GM12878 (cell line): Measurements from ENCODE around the gene TAS2R38.

Source experiments
- CHD4 ChIP-seq: fragments of 200-600 bp; sonication (generic); IDR thresholded peaks from 2 replicates; pipeline ENCODE4 v1.6.1; 2016; ENCODE audit warnings: mild to moderate bottlenecking
- CTCF ChIP-seq, 3 experiments: IDR thresholded peaks in 2 of 3; conservative IDR thresholded peaks in 1 of 3; 2 replicates each; pipeline ENCODE4 v1.5.1; 2011; ENCODE audit warnings: low read depth in 3 of 3, low read length in 3 of 3, mild to moderate bottlenecking in 3 of 3, control low read depth in 2 of 3, moderate library complexity in 2 of 3, inconsistent platforms in 1 of 3, mixed read lengths in 1 of 3; ENCODE audit not compliant: control insufficient read depth in 2 of 3, insufficient read depth in 1 of 3; ENCODE audit errors: extremely low read depth in 1 of 3
- EED ChIP-seq: sonication (generic); IDR thresholded peaks from 2 replicates; pipeline ENCODE4 v1.6.1; 2016; ENCODE audit warnings: antibody characterized with exemption, low read depth
- RAD51 ChIP-seq: fragments of 450-650 bp; IDR thresholded peaks from 2 replicates; pipeline ENCODE4 v1.6.1; 2016; ENCODE audit warnings: moderate library complexity, mild to moderate bottlenecking, inconsistent platforms
- SMARCA5 ChIP-seq: fragments of 450-650 bp; IDR thresholded peaks from 2 replicates; pipeline ENCODE4 v1.6.1; 2017; ENCODE audit warnings: mild to moderate bottlenecking
- SRF ChIP-seq, 2 experiments: IDR thresholded peaks; 2 replicates each; pipeline ENCODE4 v1.6.1; 2011; ENCODE audit warnings: low read depth in 2 of 2, low read length in 2 of 2, mild to moderate bottlenecking in 1 of 2, moderate library complexity in 1 of 2

GRCh38 chr7:141945356-141945755 is 28.2 kb downstream of the TAS2R38 start:
- TF ChIP-seq RAD51 = no peak
- TF ChIP-seq EED = no peak
- no peak for TF ChIP-seq CHD4
- no peak for TF ChIP-seq SRF (IDR thresholded peaks at IDR 0.05; ENCODE audit: low read depth in 2 of 2, low read length in 2 of 2)
- no peak for TF ChIP-seq SMARCA5
- no peak for TF ChIP-seq CTCF (IDR thresholded peaks at IDR 0.05 in 2 of 3, conservative IDR thresholded peaks at IDR 0.05 in 1 of 3; ENCODE audit: control insufficient read depth in 2 of 3, extremely low read depth in 1 of 3, insufficient read depth in 1 of 3, low read depth in 3 of 3, low read length in 3 of 3)
